HCT116 (cell line): ENCODE measurements around the gene CHCHD4.
A peak's percentile ranks its signal among the peaks of the same experiment; 100 is the strongest.

ENCODE experiments used
- EZH2 ChIP-seq: fragments of 200-600 bp; sonication (generic); IDR thresholded peaks from 2 replicates; pipeline ENCODE4 v1.6.1; 2017; ENCODE audit warnings: antibody characterized with exemption, mixed run types
- POLR2A ChIP-seq: IDR thresholded peaks from 2 replicates; pipeline ENCODE4 v1.7.0; 2011; ENCODE audit warnings: borderline replicate concordance; ENCODE audit not compliant: insufficient read depth, insufficient read length; ENCODE audit errors: extremely low read depth
- SP1 ChIP-seq: IDR thresholded peaks from 2 replicates; pipeline ENCODE4 v1.6.1; 2012; ENCODE audit warnings: low read depth
- TF ChIP-seq, protein P1 (sequence below), 3 experiments: fragments of 200-600 bp in 1 of 3; sonication (generic) in 1 of 3; IDR thresholded peaks in 2 of 3; conservative IDR thresholded peaks in 1 of 3; 2 replicates each; pipeline ENCODE4 v1.5.1; 2012 to 2017; ENCODE audit warnings: low read depth in 2 of 3, low read length in 2 of 3, antibody characterized with exemption in 1 of 3, borderline replicate concordance in 1 of 3, control low read depth in 1 of 3, mild to moderate bottlenecking in 1 of 3, mixed read lengths in 1 of 3, mixed run types in 1 of 3, moderate library complexity in 1 of 3; ENCODE audit not compliant: insufficient read depth in 1 of 3

DNA sequence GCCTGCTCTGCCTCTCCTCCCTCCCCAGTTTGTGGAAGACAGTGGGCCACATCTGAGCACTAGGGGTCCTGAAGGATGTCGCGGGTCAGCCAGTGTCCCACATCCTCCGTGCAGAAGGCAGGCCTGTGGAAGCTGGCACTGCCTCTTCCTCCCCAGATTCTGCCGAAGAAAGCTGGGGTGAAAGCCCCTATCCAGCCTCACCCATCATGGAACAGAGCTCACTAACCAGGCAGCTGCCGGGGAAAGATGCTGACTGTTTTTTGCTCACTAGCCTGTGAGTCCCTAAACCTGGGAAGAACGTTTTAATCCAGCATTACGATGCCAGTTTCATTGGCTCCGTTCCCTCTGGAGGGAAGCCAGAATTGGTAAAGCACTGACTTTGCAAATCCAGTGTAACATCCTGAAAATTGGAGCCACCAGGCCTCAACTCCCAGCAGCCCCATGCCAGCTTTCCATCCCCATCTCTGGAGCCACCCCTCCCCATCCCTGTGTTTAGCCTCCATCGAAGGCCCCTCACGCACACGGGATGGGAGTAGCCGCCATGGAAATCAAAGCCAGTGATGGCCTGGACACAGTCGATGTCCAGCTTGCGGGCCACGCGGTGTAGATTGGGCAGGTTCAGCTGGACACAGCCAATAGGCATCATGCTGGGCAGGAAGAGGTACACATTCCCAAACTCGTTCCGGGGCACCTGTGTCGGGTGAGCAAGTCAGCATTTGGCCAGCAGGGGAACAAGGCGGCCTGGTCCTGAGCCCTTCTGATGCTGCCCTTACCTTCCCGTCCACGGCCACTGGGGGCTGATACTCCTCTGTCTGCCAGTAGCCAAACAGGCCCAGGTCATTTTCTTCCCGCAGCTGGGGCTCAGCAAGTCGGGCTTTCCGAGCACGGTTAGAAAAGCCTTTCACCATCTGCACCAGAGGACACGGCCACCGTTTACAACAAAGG, 23.6 kb upstream of the CHCHD4 start:
- TF ChIP-seq SP1: no peak
- no peak for TF ChIP-seq POLR2A
- no peak for TF ChIP-seq EZH2
- TF ChIP-seq, protein P1, sequence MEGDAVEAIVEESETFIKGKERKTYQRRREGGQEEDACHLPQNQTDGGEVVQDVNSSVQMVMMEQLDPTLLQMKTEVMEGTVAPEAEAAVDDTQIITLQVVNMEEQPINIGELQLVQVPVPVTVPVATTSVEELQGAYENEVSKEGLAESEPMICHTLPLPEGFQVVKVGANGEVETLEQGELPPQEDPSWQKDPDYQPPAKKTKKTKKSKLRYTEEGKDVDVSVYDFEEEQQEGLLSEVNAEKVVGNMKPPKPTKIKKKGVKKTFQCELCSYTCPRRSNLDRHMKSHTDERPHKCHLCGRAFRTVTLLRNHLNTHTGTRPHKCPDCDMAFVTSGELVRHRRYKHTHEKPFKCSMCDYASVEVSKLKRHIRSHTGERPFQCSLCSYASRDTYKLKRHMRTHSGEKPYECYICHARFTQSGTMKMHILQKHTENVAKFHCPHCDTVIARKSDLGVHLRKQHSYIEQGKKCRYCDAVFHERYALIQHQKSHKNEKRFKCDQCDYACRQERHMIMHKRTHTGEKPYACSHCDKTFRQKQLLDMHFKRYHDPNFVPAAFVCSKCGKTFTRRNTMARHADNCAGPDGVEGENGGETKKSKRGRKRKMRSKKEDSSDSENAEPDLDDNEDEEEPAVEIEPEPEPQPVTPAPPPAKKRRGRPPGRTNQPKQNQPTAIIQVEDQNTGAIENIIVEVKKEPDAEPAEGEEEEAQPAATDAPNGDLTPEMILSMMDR (IDR thresholded peaks at IDR 0.05 in 2 of 3, conservative IDR thresholded peaks at IDR 0.05 in 1 of 3; ENCODE audit: borderline replicate concordance in 1 of 3, insufficient read depth in 1 of 3, low read depth in 2 of 3, low read length in 2 of 3): peak; percentile 27 to 64 (median 59); a peak in 5 of 6 replicates
